H1 (cell line): Measurements from ENCODE around the gene TP63. TPM values are rescaled to one million over a fixed set of nuclear protein-coding genes. Genes with fewer than 3 reads are reported as not detected.

Source experiments
- CHD2 ChIP-seq: IDR thresholded peaks from 2 replicates; pipeline ENCODE4 v1.6.1; 2012; ENCODE audit warnings: low read length, improper control_type of control experiment
- CHD7 ChIP-seq: fragments of 300-600 bp; sonication (generic); IDR thresholded peaks from 2 replicates; pipeline ENCODE4 v1.7.1; 2012; ENCODE audit warnings: low read length, moderate library complexity, mild to moderate bottlenecking, inconsistent platforms; ENCODE audit not compliant: insufficient replicate concordance
- EP300 ChIP-seq, 2 experiments: IDR thresholded peaks; 1 replicate in 1 of 2; 2 replicates in 1 of 2; pipeline ENCODE4 v1.6.1; 2011 to 2012; ENCODE audit warnings: low read depth in 2 of 2, low read length in 2 of 2, mild to moderate bottlenecking in 2 of 2, borderline replicate concordance in 1 of 2, inconsistent platforms in 1 of 2, moderate library complexity in 1 of 2
- MAFK ChIP-seq: IDR thresholded peaks from 2 replicates; pipeline ENCODE4 v1.6.1; 2012; ENCODE audit warnings: low read depth, mild to moderate bottlenecking, improper control_type of control experiment, low read length
- RAD21 ChIP-seq, 2 experiments: IDR thresholded peaks in 1 of 2; conservative IDR thresholded peaks in 1 of 2; 2 replicates each; pipeline ENCODE4 v1.6.1; 2011; ENCODE audit warnings: low read depth in 2 of 2, low read length in 2 of 2, improper control_type of control experiment in 1 of 2, inconsistent platforms in 1 of 2, mild to moderate bottlenecking in 1 of 2, moderate library complexity in 1 of 2
- RXRA ChIP-seq: IDR thresholded peaks from 2 replicates; pipeline ENCODE4 v1.6.1; 2011; ENCODE audit warnings: low read depth, mild to moderate bottlenecking, low read length, moderate library complexity; ENCODE audit not compliant: insufficient read depth
- polyA plus RNA-seq, 7 experiments: library from polyadenylated mRNA; depleted of rRNA in 3 of 7; stranded (reverse) in 5 of 7; unstranded in 2 of 7; fragments of >200 nt in 5 of 7; fragments of 200-250 nt in 2 of 7; gene quantifications; 1 replicate in 5 of 7; 2 replicates in 1 of 7; 4 replicates in 1 of 7; pipeline versions ENCODE4 v1.2.1 to v1.2.3, GENCODE V29; 2011 to 2013; ENCODE audit warnings: missing spikeins in 2 of 7, mixed read lengths in 2 of 7
- total RNA-seq: library from RNA; stranded (reverse); fragmentation: NEBNext Ultra II Directional; extraction: Animal tissue kit (Norgen Biotek cat#: 25700); gene quantifications from 2 replicates; pipeline ENCODE4 v1.2.1, GENCODE V29; 2021

Gene TP63
- total and polyA plus RNA-seq, 2 of the 8 experiments (the other 6 are each of a cell fraction or from before 2014, with no cell fraction given): not detected

DNA sequence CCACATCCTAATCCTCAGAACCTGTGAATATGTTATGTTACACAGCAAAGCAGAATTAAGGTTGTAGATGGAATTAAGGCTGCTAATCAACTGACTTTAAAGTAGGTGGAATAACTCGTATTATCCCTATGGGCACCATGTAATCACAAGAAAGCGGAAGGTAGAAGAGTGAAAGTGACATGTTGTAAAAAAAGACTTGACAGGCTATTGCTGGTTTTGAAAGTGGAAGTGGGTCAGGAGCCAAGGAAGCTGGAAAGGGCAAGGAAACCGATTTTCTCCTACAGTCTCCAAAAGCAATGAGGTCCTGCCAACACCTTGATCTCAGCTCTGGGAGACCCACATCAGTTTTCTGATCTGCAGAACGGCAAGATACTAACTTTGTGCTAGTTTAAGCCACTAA is 6.6 kb downstream of the TP63 start (continued):
- TF ChIP-seq CHD7 (no peak), RXRA (no peak), MAFK (no peak), EP300 (IDR thresholded peaks at IDR 0.05; ENCODE audit: borderline replicate concordance in 1 of 2, low read depth in 2 of 2, low read length in 2 of 2) (no peak), CHD2 (no peak), RAD21 (IDR thresholded peaks at IDR 0.05 in 1 of 2, conservative IDR thresholded peaks at IDR 0.05 in 1 of 2; ENCODE audit: low read depth in 2 of 2, low read length in 2 of 2) (no peak)
